ENCODE data around the gene NXT1.

DNA sequence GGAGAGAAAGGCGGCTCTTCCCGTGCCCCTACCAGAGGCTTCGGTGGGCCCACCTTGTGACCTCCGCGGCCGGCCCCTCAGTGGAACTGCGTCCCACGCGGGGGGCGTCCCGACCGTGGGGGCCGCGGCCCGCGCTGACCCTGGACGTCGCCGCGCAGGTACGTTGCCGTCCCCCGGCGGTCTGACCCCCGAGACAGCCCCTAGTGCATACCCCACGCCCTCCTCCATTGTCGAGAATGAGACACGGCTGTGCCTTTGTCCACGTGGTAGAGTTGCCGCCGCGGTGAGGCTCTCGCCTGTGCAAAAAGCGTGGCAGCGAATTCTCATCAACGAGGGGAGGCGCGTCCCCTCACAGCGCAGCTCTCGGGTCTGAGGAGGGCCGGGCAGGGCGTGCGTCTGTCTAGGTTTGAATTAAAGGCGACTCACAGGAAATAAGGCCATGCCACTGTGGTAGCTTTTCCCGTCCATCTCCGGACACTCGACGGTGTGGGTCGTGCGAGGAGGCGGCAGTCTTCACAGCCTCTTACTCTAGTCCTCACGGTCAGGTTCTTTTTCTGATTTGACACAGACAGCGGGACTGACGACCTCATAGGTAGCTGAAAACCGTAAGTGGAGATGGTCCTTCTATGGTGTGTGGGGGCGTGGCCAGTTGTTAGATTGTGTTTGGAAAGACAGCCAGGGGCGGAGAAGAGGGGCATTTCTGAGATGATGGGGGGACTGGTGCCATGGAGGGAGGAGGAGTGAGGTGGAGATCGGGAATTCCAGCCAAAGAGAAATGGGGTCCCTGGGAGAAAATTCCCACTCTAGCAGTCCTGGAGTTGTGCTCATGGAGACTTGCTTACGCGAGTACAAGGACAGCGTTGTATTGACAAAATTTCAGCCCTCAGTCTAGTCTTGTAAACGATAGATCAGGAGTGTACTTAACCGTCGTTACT lies 580 bp downstream of the NXT1 start:
- TF ChIP-seq, protein P1, sequence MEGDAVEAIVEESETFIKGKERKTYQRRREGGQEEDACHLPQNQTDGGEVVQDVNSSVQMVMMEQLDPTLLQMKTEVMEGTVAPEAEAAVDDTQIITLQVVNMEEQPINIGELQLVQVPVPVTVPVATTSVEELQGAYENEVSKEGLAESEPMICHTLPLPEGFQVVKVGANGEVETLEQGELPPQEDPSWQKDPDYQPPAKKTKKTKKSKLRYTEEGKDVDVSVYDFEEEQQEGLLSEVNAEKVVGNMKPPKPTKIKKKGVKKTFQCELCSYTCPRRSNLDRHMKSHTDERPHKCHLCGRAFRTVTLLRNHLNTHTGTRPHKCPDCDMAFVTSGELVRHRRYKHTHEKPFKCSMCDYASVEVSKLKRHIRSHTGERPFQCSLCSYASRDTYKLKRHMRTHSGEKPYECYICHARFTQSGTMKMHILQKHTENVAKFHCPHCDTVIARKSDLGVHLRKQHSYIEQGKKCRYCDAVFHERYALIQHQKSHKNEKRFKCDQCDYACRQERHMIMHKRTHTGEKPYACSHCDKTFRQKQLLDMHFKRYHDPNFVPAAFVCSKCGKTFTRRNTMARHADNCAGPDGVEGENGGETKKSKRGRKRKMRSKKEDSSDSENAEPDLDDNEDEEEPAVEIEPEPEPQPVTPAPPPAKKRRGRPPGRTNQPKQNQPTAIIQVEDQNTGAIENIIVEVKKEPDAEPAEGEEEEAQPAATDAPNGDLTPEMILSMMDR (IDR thresholded peaks at IDR 0.05), result no peak
- peak; percentile 51 for TF ChIP-seq POLR2A (IDR thresholded peaks at IDR 0.05)

All from transverse colon (tissue), 3 donors.